HG02678 (cell line): ENCODE data around the gene DUSP16.
"Not testable (repeated sequence)": the region's sequence is repeated elsewhere in the genome, so short reads cannot be mapped to it uniquely, and the experiment has no call there.

ENCODE experiments used
- ATAC-seq: cut with Tn5 transposase; IDR thresholded peaks from one replicate; pipeline ENCODE4 v1.9.1; 2021; ENCODE audit warnings: mild to moderate bottlenecking, moderate library complexity; ENCODE audit not compliant: unreplicated experiment

Gene DUSP16

DNA sequence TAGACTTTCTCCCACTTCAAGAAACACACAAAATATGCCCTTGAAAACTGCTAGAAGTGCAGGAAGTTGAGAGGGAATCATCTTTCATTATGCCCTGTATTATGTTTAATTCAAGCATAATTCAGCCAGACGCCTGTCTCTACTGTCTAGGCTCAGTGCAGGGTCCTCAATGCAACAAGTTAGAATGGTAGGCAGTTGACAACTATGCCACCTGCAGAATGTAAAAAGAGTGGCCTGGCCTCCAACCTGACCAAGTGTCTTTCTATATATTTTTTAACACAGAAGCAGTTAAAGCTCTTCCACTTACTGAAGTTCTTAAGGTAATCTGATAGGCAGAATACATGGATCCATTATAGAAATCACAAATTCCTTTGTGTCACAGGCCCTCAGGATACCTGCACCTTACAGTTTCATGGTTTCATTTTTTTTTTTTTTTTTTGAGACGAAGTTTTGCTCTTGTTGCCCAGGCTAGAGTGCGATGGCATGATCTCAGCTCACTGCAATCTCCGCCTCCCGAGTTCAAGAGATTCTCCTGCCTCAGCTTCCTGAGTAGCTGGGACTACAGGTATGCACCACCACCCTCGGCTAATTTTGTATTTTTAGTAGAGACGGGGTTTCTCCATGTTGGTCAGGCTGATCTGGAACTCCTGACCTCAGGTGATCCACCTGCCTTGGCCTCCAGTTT lies 60.4 kb downstream of the DUSP16 start:
- ATAC-seq = not testable (repeated sequence)

GRCh38 chr12:12501121-12501520 lies 61.5 kb downstream of the DUSP16 start:
- ATAC-seq = no peak

DNA sequence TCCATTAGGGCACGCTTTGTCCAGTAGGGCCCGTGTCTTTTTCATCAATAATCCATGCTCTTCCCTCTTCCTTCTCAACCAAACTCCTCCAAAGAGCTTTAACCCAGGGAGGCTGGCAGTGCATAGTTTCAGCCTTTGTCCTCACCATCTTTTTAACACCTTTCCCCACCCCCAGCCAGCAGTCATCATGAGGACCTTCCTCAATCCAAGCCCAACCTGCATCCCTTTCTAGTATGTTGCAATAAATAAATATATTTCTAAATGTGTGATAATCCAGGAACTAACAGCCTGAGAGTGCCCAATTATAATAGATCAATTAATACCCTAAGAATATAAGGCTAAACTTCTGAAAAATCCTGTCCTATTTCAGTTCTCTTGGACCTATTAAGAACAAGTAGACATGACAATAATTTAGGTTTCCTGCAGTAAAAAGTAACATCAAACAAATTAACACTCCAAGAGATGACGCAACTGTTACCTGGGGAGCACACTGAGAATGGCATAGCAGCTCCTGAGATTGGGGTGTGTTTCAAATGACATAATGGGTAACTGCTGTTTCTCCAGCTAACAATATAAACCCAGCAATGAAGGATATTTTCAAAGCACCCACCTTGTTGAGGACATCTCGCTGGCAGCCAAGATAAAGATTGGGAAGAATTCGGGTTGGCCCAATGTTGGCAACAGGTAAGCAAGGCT lies 62.6 kb downstream of the DUSP16 start:
- no peak for ATAC-seq

DNA sequence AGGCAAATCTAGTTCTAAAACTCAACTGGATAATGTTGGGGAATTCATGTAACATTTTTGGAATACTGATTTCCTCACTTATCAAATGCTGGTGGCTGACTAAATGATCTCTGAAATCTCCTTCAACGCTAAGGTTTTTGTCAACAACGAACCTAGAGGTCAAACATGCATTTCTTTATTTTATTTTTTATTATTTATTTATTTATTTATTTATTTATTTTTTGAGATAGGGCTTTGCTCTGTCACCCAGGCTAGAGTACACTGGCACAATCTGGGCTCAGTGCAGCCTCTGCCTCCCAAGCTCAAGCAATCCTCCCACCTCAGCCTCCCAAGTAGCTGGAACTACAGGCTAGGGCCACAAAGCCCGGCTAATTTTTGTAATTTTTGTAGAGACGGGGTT lies 64.5 kb downstream of the DUSP16 start:
- ATAC-seq = no peak

DNA sequence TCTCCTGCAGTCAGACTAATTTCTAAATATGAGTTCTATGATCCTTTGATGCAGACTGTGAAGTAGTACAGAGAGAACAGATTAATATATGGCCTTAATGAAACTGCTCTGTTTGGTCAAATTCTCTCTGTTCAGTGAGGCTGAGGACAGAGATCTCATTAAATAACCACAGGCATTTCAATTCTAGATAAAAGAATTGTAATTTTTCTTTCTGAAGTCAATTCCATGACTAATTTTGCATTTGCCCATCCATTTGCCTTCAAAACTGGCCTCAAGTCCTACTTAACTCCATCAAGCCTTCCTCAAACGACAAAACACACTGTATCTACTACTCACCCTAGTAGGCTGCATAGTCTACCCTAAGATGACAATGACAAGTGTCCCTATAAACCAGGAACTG lies 67.1 kb downstream of the DUSP16 start:
- ATAC-seq = no peak

DNA sequence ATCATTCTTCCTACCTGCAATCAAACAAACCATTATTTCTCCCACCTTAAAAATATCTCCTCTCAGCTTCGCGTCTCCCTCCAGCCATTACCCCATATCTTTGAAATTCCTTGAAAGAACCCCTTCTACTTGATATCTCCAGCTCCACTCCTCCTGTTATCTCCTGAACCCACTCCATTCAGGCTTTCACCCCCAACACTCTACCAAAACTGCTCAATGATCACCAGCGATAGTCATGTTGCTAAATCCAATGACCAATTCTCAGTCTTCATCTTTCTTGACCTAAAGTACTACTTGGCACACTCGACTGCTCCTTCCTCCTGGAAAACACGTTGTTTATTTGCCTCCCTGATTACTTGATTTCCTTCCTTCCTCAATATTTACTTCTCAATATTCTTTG lies 70.1 kb downstream of the DUSP16 start:
- no peak for ATAC-seq

GRCh38 chr12:12491606-12492005 lies 71.1 kb downstream of the DUSP16 start:
- no peak for ATAC-seq

DNA sequence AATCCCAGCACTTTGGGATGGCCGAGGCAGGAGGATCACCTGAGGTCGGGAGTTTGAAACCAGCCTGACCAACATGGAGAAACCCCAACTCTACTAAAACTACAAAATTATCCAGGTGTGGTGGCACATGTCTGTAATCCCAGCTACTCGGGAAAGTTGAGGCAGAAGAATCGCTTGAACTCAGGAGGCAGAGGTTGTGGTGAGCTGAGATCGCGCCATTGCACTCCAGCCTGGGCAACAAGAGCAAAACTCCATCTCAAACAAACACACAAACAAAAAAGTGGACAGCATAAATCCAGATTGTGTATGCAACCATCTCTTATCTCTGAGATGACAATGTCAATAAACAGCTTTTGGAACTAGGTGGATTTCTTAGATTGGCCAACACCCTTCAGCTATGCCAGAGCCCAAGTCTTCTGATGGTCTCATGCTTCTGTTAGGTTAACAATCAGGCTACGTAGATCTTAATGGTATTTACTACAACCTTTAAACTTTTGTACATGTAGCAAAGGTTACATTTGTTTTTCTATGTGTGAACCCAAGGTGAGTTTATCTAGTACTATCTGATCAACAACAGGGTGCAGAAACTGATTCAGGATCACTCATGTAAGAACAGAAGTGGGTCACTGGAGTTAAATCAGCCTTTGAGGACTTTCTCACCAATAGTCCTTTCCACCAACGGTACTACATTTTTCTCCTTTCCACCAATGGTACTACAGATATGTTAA lies 73.7 kb downstream of the DUSP16 start:
- no peak for ATAC-seq

GRCh38 chr12:12488296-12488695 lies 74.4 kb downstream of the DUSP16 start:
- ATAC-seq = no peak

DNA sequence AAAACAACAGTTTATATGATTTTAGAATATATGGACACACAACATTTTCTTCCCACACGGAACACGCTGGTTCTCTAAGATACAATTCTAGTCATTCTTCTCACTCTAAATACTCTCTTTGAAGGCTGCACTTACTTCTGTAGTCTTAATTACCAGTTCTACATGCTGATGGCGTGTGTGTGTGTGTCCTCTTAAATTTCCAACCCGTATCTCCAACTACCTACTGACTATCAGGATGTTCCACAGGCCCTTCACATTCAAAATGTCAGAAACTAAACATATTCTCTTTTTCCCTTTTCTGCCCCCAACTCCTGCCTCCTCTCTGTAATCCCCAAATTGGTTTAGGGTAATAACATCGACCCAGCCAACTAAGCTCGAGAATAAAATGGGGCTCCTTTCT lies 75.2 kb downstream of the DUSP16 start:
- ATAC-seq = no peak

DNA sequence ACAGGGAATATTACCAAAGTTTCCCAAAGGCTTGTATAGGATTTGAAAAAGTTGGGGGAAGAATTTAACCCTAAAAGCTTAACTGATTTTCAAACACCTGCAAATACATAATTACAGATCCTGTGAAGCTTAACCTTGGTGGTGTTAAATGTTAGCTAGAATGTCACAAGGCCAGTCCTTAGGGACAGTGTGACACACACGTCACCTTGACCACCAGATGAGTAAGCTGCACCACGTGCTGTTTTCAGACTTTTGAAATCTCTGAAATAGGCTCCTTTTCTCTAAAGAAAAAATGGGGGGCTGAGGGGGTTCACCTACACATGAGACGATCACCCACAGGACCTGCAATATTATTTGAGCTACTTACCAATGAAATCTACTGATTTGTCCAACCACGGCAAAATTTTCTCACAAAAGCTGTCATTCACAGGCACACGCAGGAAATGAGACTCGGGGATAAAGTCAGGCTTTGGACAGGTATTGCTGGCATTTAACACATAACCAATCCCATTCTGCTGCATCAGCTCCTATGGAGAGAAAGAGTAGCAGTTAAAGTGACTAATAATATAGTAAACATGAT lies 75.9 kb downstream of the DUSP16 start:
- ATAC-seq = peak; percentile 84

DNA sequence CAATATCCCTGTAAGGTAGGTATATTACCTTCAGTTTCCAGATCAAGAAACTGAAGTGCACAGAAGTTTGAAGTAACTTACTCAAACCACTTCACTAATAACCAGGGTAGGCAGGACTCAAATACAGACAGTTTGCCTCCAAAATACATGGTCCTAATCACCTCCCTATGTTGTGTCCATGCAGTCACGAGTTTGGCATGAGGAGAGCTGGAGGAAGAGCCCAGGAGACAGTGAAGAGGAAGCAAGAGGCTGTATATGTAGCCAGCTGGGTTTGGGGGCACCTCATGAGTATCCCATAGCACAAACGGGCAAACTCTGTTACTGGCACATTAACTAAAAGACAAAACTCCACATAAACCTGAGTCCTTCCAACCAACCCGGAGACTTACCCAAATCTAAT lies 79.2 kb downstream of the DUSP16 start:
- no peak for ATAC-seq

DNA sequence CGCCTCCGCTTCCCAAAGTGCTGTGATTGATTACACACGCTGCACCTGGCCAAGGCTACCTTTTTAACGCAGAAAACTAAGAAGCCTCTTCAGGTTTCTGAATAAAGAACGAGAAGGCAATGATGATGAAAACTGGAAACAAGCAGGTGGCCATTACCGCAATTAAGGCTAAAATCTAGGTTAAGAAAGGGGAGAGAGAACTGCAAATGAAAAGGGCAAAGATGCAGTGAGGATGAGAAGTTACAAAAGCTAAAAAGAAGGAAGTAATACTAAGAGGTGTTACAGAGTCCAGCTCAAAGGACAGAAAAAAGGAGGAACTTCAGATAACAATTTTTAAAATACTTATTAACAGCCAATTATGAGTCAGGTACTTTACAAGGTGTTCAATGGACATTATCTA lies 79.7 kb downstream of the DUSP16 start:
- peak; percentile 43 for ATAC-seq

DNA sequence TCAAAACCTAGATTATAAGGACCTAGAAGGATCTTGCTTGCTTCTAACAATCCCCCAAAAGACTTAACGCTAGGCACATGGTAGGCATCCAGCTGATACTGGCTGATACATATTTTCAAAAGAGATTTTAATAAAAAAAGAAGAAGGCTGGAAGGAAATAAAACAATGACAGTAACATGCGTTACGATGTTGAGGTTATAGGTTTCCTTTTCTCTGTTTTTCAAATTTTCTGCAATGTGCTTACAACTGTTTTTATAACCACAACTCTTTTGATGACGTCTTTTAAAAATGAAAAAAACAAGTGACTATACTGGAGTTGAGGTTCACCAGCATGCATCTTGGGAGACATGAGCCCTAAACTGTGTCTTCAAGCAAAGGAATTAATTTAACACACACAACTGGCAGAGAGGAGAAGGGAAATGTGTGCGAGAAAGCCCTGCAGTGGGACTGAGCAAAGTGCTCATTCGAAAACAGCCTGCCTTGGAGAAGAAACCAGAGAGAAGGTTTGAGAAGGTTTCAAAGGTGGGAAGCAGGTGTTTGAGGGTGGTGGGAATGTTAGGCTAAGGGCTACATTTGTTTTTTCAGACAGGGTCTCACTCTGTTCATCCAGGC lies 80.4 kb downstream of the DUSP16 start:
- ATAC-seq = no peak

- no peak for ATAC-seq
Measured at GRCh38 chr12:12481631-12482030, 81.0 kb downstream of the DUSP16 start.

GRCh38 chr12:12480074-12480473 lies 82.6 kb downstream of the DUSP16 start:
- ATAC-seq = no peak

DNA sequence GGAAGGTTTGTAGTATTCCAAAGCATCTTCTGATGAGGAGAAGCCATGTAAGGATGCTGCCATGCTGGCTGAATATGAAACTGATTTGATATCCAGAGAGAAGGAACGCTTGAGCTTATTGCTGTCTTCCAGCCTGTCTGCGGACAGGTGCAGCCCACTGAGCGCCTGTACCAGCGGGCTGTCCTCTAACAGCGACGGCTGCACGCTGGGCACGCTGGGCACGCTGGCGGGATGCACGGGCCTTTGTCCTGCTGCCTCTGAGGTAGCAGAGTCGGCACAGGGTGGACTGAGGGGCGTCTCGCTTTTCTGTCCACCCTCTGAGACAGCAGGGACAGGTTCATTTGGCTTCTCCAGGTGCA lies 85.2 kb downstream of the DUSP16 start:
- no peak for ATAC-seq

DNA sequence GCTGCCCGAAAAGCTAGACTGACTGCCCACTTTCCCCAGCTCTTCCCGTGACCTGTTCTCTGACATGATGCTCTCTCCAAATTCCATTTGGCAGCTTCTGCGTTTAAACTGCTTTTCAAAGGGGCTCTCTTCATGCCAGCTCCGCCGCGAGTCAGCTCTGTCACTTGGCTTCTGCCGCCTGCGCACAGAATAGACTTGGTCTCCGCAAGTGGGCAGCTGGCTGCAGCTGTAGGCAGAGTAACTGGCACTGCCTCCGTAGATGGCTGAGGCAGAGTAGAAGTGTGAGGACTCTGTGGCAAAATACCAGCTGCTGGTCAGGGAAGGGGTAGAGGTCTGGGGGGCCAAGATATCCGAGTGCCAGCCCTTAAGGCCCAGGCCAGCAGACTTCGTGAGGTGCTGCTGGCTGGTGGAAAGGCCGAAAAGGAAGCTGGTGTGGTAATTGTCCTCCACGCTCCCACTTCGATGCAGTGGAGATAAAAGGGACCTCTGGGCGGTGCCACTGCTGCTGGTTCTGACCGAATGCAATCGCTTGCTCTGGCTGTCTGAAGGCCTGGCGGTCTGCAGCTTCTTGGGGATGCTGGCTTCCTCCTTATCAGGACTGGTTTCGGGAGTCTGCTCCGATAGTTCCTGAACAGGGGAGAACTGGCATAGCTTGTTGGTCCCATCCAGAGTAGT lies 85.7 kb downstream of the DUSP16 start:
- ATAC-seq = no peak

- ATAC-seq = peak; percentile 93
Measured at GRCh38 chr12:12474931-12475795, 87.5 kb downstream of the DUSP16 start.

DNA sequence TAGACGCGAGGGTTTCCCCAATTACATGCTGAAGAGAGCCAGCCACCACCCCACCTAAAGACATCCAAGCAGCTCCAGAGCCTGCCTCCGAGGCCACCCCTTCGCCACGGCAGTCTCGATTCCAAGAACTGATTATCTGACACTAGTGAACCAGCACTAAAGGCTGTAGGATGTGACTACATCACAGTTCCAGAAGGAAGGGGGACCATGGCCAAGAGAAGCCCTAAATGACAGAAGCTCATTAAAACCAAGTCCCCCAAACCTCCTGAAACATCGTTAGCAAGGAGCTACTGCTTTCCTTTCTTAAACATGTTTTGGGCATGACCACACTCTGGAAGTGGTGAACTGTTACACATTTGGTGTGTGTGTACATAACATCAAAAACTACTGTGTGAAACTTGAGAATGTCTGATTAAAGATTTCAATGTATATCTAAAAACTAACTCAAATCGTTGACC lies 88.2 kb downstream of the DUSP16 start:
- ATAC-seq = peak; percentile 21
